HG02938 (cell line): ENCODE results near the gene CBX1.
"Not testable (repeated sequence)": the region's sequence is repeated elsewhere in the genome, so short reads cannot be mapped to it uniquely, and the experiment has no call there.

Experiments used
- ATAC-seq: cut with Tn5 transposase; IDR thresholded peaks from one replicate; pipeline ENCODE4 v1.9.1; 2021; ENCODE audit warnings: mild to moderate bottlenecking, moderate library complexity; ENCODE audit not compliant: unreplicated experiment

The CBX1 gene

DNA sequence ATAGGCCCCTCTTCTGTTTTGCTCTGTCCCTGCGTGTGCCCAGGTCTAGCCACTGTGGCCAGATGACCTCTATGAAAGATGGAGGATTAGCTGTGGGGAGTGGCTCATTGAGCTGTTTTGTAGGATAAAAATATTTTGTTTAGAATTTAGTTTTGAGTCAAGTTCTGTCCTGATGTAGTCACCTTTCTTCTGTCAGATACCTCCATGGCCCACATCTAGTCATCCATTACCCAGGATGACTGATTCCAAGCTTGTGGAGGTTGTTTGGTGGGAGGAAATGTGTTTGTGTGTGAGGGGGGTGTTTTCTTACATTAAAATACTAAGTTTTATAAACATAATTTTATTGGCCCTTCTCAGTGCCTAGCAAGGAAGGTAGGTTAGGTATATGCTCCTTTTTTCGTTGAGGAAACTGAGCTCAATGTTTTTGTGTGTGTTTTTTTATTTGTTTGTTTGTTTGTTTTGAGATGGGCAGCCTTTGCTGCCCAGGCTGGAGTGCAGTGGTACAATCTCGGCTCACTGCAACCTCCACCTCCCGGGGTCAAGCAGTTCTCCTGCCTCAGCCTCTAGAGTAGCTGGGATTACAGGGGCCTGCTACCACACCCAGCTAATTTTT lies 22.6 kb upstream of the CBX1 start:
- ATAC-seq = no peak

DNA sequence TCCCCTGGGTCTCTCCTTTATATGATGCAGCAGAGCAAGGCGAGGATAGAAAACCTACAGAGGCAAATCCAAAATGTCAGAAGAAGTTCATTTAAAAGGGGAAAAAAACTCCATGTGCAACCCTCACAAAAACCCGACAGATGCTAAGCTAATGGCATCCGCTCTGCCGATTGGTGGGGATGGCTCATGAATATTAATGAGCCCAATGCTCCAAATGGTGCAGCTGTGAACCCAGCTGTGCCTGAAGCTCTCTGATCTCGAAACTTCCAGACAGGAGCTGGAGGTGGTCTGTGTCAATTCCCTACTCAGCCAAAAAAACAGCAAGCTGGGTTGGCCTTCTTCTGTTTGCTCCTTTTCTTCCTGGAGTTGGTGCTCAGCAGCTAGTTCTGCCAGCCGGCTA lies 21.8 kb upstream of the CBX1 start:
- no peak for ATAC-seq

DNA sequence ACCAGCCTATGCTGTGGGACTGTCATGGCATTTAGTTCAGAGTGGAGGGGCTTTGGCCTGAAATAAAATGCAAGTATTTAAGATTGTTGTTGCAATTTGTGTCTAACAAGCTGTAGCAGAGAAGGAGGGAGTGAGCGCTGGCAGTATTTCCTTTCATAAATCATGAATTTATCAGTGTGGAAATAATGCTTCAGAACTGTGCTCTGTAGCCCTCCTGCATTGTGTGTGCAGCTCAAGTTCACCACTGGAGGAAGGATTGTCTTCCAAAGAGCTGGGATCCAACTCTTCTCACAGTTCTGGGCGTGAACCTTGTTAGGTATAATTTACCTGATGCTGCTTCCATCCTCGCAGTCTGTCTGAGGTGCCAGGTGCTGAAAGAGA lies 21.4 kb upstream of the CBX1 start:
- ATAC-seq = no peak

DNA sequence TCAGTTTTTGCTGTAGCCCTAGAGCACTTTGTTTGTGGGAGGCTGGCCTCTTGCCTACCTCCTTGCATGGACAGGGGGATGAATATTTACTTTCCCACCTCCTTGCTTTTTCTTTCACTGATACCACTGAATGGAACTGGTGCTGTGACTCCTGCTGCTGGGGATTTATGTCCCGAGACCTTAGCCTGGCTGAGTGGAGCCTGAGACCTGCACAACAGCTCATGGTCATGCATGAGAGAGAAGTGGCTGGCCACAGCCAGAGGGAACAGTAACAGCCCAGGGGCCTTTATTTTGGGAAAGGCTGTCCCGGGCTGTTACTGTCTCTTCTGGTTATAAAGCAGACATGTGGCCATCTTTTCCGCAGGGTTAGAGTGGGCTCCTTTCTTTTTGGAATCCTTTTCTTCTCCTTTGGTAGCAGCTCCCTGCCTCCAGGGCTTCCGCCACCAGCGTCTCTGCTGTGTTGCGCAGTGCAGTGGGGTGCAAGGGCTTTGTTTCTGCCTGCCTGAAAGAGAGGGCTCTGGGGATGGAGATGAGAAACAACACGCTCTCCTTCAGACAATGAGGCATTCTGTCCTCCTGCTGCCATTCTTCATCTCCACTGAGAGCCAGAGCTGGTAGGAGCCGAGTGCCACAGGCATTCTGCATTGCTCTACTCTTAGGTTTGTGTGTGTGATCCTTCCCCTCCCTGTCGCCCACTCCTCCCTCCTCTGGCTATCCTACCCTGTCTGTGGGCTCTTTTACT lies 20.8 kb upstream of the CBX1 start:
- ATAC-seq = no peak

DNA sequence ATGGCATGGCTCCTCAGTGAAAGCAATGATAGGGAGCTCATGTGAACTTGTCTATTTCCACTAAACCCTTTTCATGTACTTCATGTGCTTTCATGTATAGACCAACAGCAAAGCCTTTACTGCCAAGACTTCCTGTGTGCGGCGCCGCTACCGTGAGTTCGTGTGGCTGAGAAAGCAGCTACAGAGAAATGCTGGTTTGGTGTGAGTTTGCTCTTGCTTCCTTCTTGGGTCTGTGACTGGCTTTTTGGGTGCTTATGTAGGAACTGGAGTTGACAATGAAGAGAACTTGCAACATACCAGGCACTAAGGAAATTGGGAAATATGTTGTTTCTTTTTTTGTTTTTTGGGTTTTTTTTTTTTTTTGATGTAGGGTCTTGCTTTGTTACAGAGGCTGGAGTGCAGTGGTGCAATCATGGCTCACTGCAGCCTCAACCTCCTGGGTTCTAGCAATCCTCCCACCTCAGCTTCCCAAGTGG lies 12.0 kb upstream of the CBX1 start:
- ATAC-seq = no peak

DNA sequence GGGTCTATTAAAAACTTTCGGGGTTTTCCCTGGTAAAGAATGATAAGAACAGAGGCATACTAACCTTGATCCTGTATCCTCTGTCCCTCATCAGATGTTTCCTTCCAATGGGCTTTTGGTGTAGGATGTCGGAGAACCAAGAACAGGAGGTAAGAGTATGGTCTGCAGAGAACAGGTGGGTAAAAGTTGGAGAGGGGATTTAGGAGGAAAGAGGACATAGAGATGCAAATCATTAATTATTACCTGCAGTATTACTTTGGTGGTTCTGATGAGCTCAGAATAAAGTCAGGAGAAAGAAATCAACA lies 10.6 kb upstream of the CBX1 start:
- no peak for ATAC-seq

DNA sequence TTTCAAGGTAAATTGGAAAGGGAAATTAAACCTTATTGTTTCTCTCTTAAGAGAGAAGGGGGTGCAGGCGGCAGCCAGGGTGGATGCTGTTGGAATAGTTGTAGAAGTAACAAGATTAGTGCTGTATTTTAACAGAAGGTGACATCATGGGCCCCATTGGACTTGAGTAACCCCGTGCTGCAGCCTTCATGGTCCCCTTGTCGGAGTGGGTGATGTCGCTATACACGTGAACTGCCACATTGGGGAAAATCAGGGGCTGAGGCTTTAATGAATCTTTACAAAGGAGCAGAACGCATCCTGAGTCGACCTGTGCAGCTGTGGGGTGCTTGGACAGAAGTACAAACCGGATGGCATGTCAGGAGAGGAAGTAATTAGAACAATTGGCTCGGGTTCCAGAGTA lies 9.5 kb upstream of the CBX1 start:
- ATAC-seq = no peak

DNA sequence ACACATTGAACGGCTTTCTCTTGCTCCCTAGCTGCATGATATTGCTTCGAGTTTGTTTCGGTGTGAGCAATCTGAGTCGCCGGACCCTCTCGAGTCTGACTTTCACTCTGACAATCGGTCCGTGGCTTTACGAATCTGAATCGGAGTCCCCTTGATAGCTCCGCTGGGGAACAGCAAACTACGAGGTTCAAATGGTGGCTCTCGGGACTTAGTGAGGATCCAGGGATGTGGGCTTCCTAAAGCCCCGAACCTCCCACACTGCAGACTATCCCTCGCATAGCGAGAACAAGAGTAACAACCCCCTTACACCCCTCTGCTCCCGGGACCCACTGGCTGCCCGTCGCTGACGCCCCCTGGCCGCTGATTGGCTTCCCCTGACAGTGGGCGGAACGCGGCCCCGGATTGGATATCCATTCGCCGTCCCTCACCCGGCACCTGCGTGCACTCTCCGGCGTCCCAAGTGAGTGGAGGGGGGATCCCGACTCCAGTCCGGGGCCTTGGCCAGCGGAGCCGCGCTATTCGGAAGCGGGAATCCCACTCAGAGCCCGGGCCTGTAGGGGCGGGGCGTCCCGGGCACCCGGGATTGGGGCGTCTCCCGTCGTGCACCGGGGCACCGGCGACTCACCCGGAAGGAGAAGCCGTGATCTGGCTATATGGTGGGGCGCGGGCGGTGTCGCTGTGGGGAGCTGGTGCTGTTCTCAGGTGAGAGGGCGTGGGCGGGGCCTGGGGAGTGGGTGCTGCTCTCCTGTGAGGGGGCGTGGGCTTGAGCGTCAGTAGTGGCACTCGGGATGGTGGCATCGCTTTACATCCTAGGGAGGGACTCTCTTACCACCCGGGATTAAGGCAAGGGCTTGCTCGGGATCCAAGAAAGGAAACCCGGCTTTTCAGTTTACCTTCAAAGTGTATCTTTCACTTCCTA lies 6.1 kb upstream of the CBX1 start, which contains the start of gene SNX11:
SNX11 (plus strand) TSS at position 630 of the 919 bp plus-strand sequence. CDS start 4,278 bp downstream, outside the sequence.
- ATAC-seq = peak; percentile 77

DNA sequence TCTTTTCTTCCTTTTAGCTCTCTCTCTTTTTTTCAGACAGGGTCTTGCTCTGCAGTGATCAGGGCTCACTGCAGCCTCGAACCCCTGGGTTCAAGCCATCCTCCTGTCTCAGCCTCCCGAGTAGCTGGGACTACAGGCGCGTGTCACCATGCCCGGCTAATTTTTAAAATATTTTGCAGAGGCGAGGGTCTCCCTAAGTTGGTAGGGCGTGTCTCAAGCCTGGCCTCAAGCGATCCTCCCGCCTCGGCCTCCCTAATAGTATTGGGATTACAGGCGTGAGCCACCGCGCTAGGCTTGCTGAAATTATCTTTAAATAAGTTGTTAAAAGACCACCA lies 5.5 kb upstream of the CBX1 start:
- no peak for ATAC-seq

DNA sequence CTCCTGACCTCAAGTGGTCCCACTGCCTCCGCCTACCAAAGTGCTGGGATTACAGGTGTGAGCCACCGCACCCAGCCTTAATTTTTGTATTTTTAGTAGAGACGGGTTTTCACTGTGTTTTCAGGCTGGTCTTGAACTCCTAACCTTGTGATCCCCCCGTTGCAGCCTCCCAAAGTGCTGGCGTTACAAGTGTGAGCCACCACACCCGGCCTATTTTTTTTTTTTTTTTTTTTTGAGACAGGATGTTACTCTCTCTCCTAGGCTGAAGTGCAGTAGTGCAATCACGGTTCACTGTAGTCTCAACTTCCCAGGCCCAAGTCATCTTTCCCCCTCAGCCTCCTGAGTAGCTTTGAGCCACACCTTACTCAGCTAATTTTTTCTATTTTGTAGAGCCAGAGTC lies 3.2 kb upstream of the CBX1 start:
- ATAC-seq = no peak

DNA sequence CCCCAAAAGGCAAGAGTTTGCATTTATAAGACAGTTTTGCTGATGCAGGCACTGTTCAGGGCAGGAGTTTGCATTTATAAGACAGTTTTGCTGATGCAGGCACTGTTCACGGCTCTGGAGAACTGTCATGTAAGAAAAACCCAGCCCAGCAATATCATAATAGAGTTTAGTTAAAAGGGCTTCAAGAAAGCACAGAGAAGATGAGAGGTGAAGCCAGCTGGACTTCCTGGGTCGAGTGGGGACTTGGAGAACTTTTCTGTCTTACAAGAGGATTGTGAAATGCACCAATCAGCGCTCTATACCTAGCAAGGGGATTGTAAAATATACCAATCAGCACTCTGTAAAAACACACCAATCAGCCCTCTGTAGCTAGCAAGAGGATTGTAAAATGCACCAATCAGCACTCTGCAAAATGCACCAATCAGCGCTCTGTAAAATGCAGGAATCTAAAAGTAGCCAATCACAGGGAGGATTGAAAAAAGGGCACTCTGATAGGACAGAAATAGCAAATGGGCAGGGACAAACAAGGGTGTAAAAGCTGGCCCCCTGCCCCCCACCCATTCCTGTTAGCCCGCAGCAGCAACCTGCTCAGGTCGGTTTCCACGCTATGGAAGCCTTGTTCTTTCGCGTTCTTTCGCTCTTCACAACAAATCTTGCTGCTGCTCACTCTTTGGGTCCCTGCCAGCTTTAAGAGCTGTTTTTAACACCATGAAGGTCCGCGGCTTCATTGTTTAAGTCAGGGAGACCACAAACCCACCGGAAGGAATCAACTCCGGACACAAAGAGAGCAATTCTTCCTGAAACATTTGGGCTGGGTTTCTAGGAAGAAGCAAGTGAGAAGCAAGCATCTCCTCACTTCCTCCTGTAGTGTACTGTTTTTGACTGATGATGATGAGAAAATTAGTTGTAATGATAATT lies 1.8 kb upstream of the CBX1 start:
- ATAC-seq = no peak

DNA sequence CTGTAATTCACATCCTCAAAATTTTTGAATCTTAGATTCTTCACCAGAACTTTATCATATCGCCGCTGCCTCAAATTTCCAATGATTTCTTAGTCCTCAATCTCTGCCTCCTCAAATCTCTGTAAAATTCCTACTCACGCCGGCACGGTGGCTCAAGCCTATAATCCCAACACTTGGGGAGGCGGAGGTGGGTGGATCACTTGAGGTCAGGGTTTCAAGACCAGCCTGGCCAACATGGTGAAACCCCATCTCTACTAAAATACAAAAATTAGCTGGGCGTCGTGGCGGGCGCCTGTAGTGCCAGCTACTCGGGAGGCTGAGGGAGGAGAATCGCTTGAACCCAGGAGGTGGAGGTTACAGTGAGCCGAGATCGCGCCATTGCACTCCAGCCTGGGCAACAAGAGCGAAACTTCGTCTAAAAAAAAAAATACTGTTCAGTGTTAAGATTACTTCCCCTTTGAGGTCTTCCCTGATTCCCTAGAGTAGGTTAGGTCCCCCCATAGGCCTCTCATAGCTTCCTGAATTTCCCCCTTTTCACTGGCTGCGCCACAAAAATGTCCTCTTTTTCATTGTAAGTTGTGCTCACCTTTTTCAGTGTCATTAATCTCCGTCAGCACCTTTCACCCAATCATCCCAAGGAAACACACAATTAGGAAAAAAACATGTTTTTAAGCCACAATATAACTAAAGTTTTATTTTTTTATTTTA lies 919 bp upstream of the CBX1 start:
- no peak for ATAC-seq

DNA sequence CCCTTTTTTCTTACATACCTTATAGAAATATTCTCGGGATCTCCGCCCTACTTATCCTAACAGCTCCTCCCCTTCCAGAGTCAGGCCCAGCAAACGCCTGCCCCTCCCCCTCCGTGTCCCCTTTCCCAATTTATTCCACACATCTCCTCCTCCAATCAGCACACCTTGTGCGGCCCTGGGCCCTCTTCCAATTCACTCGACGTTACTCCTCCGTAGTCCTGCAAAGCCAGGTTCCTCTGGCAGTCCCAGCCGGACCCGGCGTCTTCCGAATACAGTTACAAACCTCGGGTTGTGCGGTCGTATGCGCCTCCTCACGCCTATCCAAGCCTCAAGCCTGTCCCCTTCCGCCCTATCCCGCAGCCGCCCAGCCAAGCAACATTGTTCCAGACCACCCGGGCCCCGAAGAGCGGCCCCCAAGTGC lies 677 bp downstream of the CBX1 start:
- no peak for ATAC-seq

DNA sequence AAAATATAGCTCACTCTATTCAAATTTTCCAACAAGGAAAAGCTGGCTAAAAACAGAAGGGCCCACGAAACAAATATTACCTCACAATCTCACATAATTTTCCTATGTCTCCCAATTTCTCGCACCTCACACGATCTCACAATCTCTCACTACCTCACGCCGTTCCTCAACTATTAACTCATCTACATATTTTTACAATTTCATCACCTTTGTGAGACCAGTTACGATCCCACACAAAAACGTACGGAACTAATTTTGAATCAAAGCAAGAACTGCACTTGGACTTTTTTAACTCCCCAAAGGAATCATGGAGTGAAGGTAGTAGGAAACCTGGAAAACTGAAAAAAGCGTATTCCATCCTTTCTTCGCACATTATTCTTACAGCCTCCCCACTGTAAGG lies 1.1 kb downstream of the CBX1 start:
- no peak for ATAC-seq

DNA sequence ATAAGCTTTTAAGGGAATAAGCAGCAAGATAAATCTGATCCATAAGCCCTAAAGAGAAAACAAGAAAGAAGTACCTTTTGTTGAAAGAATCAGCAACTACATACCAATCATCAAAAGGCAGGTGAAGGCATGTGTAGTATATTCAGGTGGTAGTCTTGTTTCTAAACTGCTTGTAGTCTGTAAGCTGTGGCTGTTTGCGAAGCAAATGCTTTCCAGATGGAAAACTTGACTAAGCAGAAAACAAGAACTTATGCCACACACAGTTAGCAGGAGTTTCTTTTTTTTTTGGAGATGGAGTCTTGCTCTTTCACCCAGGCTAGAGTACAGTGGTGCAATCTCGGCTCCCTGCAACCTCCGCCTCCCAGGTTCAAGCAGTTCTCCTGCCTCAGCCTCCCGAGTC lies 5.7 kb downstream of the CBX1 start:
- ATAC-seq = no peak

DNA sequence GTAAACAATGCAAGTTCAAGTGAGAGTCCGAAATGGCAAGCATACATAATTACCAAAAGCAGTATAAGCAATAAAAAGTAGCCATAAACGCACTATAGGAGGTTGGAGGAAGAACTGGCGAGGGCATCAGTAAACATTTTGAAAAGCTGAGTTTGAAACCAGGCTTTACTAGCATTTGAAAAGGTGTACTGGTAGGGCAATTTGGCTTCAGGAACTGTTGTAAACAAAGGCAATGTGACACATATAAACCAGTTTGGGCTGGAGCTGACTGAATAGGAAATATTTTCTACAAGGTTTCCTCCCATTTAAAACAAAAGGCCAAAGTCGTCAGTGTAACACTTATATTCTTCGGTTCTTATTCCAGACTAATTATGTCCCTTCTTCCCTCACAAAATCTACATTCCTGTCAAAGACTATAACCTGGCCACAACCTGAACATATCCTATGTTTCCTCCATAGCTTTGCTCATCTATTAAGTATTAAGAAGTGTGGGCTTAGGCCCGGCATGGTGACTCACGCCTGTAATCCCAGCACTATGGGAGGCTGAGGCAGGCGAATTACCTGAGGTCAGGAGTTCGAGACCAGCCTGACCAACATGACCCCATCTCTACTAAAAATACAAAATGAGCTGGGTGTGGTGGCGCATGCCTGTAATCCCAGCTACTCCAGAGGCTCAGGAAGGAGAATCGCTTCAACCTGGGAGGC lies 7.8 kb downstream of the CBX1 start:
- ATAC-seq = no peak

DNA sequence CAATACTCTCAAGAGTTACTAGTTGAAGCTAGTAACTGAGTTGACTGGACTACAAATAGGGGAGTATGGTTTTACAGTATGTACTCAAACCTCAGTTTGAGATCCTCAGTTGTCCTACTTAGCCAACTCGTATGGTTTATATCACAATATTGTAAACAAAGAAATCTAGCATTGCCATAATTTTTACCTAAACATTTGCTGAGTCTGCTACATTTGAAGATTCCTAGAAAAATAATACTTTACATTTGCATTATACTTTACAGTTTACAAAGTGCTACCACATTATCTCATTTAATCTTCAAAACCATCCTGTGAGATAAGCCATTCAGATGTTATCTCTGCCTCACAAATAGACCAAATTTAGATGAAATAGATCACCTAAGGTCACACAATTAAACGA lies 16.3 kb downstream of the CBX1 start:
- ATAC-seq = no peak

DNA sequence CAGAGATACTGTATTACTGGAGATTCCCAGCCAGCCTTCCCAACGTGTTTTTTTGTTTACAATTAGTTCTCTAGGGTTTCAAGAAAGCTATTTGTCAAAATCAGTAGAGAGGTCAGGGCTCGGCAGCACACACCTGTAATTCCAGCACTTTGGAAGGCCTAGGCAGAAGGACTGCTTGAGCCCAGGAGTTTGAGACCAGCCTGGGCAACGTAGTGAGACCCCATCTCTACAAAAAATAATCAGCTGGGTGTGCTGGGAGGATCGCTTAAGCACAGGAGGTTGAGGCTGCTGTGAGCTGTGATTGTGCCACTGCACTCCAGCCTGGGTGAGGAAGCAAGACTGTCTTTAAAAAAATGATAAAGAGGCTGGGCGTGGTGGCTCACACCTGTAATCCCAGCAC lies 19.4 kb downstream of the CBX1 start:
- ATAC-seq = no peak

DNA sequence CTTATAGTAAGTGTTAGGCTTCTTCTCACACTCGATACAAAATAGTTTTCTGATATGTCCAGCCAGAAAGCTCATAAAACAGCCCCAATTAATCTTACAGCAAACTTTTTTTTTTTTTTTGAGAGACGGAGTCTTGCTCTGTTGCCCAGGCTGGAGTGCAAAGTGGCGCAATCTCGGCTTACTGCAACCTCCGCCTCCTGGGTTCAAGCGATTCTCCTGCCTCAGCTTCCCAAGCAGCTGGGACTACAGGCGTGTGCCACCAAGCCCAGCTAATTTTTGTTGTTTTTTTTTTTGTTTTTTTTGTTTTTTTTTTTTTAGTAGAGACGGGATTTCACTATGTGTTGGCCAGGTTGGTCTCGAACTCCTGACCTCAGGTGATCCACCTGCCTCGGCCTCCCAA lies 24.1 kb downstream of the CBX1 start:
- not testable (repeated sequence) for ATAC-seq
